ENCODE results near the gene TNFRSF1B. TPM values are rescaled to one million over a fixed set of nuclear protein-coding genes. Genes with fewer than 3 reads are reported as not detected.
A peak's percentile ranks its signal among the peaks of the same experiment; 100 is the strongest.

The TNFRSF1B gene
- total RNA-seq, 4 donors from 2014 or later: 8.8 to 53.4 (median 24.2) TPM

DNA sequence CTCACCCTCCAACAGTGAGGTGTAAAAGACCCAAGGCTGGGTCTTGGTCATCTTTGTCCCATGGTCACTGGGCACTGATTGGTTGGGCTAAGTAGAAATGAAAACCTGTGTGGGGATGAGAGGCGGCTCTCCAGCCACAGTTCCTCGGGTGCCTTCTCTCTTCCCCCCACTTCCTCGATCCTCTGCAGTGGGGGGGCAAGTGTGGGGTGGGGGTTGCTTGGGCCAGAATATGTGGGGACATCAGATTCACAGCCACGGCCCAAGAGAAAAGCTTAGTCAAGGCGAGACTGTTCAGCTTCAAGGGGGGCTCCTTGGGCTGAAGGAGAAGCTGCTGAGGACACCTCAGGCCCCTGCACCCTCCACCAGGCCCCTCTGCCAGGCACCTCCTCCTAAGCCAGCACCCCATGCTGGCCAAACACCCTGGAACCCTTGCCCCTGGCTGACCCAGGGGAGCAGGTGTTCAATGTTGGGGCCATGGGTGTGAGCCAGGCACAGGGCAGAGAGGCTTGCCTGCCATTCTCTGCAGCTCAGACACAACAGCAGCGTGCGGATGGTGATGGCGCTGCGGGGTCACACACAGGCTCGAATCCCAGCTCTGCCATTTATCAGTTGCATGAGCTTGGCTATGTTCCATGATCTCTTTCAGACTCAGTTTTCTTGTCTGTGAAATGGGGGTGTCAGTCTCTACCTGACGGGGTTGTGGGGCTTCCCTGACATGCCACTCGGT lies 21.0 kb upstream of the TNFRSF1B start:
- no peaks in the 10 kb centered on the region for H3K36me3 ChIP-seq
- peak overlapping the region; percentile 54 to 71 for H3K27ac ChIP-seq
- no peak for DNase-seq
- intact Hi-C loops (cut with DNase I; ENCODE audit: low total_unique reads): no loop called here
- TF ChIP-seq POLR2A (IDR thresholded peaks at IDR 0.05): no peak
- H3K9me3 ChIP-seq: no peaks in the 10 kb centered on the region
- H3K27me3 ChIP-seq: no peaks in the 10 kb centered on the region
- no peaks in the 10 kb centered on the region for H3K4me1 ChIP-seq
- no peak overlapping the region for H3K4me3 ChIP-seq

- no peak for DNase-seq
- intact Hi-C loops (cut with DNase I; ENCODE audit: low total_unique reads): no loop called here
- no peaks in the 10 kb centered on the region for H3K9me3 ChIP-seq
- no peak for TF ChIP-seq POLR2A (IDR thresholded peaks at IDR 0.05)
- TF ChIP-seq CTCF (IDR thresholded peaks at IDR 0.05): peak in 1 of 4 experiments; percentile 3
- H3K27me3 ChIP-seq: no peaks in the 10 kb centered on the region
- H3K4me3 ChIP-seq: no peak overlapping the region
- no peaks in the 10 kb centered on the region for H3K36me3 ChIP-seq
- H3K4me1 ChIP-seq: no peaks in the 10 kb centered on the region
- H3K27ac ChIP-seq: peak overlapping the region; percentile 54 to 71
These were observed 20.3 kb upstream of the TNFRSF1B start for GRCh38 chr1:12146343-12147112.

- no peak for TF ChIP-seq CTCF (IDR thresholded peaks at IDR 0.05)
- no peak for TF ChIP-seq POLR2A (IDR thresholded peaks at IDR 0.05)
- no peaks in the 10 kb centered on the region for H3K36me3 ChIP-seq
- no peaks in the 10 kb centered on the region for H3K4me1 ChIP-seq
- no peak for DNase-seq
- intact Hi-C loops (cut with DNase I; ENCODE audit: low total_unique reads): no loop called here
- peak overlapping the region; percentile 54 to 71 for H3K27ac ChIP-seq
- H3K27me3 ChIP-seq: no peaks in the 10 kb centered on the region
- H3K9me3 ChIP-seq: no peaks in the 10 kb centered on the region
- no peak overlapping the region for H3K4me3 ChIP-seq
These were observed 19.5 kb upstream of the TNFRSF1B start for GRCh38 chr1:12147201-12147701.

DNA sequence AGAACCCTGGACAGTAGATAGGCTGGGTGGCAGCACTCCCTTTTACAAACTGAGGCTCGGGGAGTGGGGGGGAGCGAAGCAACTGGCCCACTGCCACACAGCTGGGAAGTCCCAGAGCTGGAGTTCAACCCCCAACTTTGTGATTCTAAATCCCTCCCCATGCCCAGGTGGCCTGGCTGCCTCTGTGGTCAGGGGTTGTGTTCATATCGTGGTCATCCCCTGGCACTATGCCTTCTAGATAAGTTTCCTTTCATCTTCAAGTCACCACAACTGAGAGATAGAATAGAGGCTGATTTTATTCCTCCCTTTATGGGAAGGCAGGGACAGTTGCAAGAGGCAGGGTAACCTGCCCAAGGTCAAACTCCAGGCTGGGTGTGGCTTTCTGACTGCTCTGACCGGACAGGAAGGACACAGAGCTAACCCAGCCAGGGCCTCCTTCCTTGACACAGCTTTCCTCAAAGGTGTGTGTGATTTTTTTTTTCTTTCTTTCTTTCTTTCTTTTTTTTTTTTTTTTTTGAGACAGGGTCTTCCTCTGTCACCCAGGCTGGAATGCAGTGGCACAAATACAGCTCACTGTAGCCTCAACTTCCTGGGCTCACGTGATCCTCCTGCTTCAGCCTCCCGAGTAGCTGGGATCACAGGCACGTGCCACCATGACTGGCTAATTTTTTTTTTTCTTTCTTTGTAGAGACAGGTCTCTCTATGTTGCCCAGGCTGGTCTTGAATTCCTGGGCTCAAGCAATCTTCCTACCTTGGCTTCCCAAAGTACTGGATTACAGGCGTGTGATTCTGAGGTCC lies 18.4 kb upstream of the TNFRSF1B start:
- H3K27me3 ChIP-seq: no peaks in the 10 kb centered on the region
- DNase-seq: no peak
- H3K36me3 ChIP-seq: no peaks in the 10 kb centered on the region
- H3K4me1 ChIP-seq: no peaks in the 10 kb centered on the region
- intact Hi-C loops (cut with DNase I; ENCODE audit: low total_unique reads): no loop called here
- no peaks in the 10 kb centered on the region for H3K9me3 ChIP-seq
- H3K4me3 ChIP-seq: no peak overlapping the region
- TF ChIP-seq POLR2A (IDR thresholded peaks at IDR 0.05) (no peak), CTCF (IDR thresholded peaks at IDR 0.05) (no peak)
- H3K27ac ChIP-seq: peak overlapping the region; percentile 54 to 71

DNA sequence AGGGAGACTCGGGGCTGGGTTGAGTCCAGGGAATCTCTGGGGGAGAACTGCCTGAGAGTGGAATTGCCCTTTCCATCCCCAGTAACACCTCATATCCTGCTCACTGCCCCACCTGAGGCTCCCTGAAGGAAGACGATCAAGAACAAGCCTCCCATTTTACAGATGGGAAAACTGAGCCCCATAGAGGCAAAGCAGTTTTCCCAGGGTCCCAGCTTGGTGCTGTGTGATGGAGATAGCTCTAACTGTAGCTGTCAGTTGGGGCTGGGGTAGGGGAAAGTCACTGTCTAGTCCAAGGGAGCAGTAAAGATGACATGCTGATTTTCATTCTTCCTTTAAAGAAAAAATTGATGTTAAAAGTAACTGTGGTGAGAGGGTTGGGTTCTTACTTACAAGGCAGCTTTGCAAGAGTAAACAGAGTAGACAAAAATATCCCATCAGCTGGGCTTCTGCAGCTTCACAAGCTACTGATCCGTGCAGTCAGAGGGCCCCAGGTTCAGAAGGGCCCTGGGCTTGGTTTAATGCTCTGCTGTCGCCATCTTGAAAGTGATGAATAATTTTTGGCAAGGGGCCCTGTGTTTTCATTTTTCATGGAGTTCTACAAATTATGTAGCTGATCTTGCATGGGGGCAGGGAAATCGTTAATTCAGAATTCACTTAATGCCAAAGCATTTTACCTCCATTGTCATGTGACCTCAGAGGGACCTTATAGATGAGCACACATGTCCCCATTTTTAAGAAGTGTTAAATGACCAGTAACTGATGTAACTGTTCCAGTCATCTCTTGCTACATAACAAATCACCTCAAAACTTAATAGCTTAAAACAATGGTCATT lies 17.6 kb upstream of the TNFRSF1B start:
- Histone ChIP-seq H3K4me3 (no peak overlapping the region), H3K27me3 (no peaks in the 10 kb centered on the region), H3K9me3 (no peaks in the 10 kb centered on the region), H3K36me3 (no peaks in the 10 kb centered on the region), H3K4me1 (no peaks in the 10 kb centered on the region), H3K27ac (peak overlapping the region; percentile 37 to 71)
- intact Hi-C loops (cut with DNase I; ENCODE audit: low total_unique reads): no loop called here
- TF ChIP-seq CTCF (IDR thresholded peaks at IDR 0.05): no peak
- TF ChIP-seq POLR2A (IDR thresholded peaks at IDR 0.05): no peak
- no peak for DNase-seq

Measured in uterus (tissue), 4 donors.